Fibroblast of gingiva (primary cell): ENCODE data around the gene PCCA.
A peak's percentile ranks its signal among the peaks of the same experiment; 100 is the strongest.
"Not testable (repeated sequence)": the region's sequence is repeated elsewhere in the genome, so short reads cannot be mapped to it uniquely, and the experiment has no call there.

ENCODE experiments used
- DNase-seq: peaks from one replicate; pipeline ENCODE4 v3.0.0-alpha.2; 2011; ENCODE audit warnings: low read depth

PCCA gene

GRCh38 chr13:100196375-100196774 is 107.5 kb downstream of the PCCA start:
- peak; percentile 51 for DNase-seq

DNA sequence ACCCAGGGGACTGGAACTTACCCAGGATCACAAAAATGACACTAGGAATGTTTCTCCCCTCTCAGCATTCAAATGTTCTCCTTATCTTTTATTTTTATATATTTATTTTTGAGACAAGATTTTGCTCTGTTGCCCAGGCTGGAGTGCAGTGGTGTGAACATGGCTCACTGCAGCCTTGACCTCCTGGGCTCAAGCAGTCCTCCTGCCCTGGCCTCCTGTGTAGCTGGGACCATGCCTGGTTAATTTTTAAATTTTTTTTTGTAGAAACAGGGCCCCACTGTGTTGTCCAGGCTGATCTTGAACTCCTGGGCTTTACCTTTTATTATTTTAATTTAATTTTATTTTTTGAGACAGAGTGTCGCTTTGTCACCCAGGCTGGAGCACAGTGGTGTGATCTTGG is 108.2 kb downstream of the PCCA start:
- no peak for DNase-seq

- no peak for DNase-seq
Measured at GRCh38 chr13:100197591-100198365, 108.9 kb downstream of the PCCA start.

- DNase-seq = no peak
Measured at GRCh38 chr13:100203696-100204367, 114.9 kb downstream of the PCCA start.

GRCh38 chr13:100208002-100208401 is 119.1 kb downstream of the PCCA start:
- no peak for DNase-seq

- DNase-seq = no peak
Measured at GRCh38 chr13:100208626-100209025, 119.7 kb downstream of the PCCA start.

GRCh38 chr13:100209857-100210825 is 121.2 kb downstream of the PCCA start:
- peak; percentile 50 for DNase-seq

- DNase-seq = no peak
Measured at GRCh38 chr13:100211016-100211710, 122.3 kb downstream of the PCCA start.

- no peak for DNase-seq
Measured at GRCh38 chr13:100212904-100213553, 124.1 kb downstream of the PCCA start.

- DNase-seq = peak; percentile 62
Measured at GRCh38 chr13:100213576-100213975, 124.7 kb downstream of the PCCA start.

- peak; percentile 61 for DNase-seq
Measured at GRCh38 chr13:100214886-100215285, 126.0 kb downstream of the PCCA start.

GRCh38 chr13:100221166-100221565 is 132.3 kb downstream of the PCCA start:
- no peak for DNase-seq

DNA sequence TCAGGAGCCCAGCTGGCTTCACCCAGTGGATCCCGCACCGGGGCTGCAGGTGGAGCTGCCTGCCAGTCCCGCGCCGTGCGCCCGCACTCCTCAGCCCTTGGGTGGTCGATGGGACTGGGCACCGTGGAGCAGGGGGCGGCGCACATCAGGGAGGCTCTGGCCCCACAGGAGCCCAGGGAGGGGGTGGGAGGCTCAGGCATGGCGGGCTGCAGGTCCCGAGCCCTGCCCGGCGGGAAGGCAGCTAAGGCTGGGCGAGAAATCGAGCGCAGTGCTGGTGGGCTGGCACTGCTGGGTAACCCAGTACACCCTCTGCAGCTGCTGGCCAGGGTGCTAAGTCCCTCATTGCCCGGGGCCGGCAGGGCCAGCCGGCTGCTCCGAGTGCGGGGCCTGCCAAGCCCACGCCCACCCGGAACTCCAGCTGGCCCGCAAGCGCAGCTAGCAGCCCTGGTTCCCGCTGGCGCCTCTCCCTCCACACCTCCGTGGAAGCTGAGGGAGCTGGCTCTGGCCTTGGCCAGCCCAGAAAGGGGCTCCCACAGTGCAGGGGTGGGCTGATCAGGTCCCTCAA is 135.2 kb downstream of the PCCA start:
- not testable (repeated sequence) for DNase-seq

DNA sequence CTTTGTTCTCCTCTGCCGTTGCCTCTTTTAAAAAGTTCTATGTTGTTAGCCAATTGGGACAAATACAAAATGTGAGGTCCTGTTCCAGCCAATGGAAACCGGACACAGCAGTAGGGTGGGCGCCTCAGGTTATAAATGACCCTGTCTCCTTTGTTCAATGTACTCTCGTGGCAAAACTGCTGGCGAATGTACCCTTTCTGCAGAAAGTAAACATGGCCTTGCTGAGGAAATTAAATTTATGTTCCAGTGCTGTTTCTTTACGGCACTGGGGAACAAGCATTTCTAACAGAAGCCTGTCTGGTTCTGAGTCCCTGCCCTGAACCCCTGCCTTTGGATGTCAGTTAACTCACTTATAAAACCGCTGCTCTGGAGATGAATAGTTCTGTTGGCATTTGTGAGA is 140.7 kb downstream of the PCCA start:
- no peak for DNase-seq

DNA sequence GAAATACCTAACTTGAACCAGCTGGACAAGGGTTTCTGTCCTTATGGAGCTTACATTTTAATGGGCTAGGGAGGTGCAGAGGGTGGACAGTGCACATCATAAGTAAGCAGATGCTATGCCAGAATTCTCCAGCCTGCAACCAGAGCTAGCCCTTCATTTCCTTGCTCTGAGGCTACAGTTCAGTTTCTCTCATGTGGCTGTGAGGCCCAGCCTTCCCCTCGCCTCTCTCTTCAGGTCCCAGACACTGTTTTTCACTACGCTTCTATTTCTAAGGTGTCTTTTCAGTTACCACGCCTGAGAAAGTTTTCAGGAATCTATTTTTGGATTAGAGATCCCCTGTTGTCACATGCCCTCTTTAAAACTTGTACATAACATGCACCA is 141.9 kb downstream of the PCCA start:
- no peak for DNase-seq

GRCh38 chr13:100231176-100231575 is 142.3 kb downstream of the PCCA start:
- no peak for DNase-seq

DNA sequence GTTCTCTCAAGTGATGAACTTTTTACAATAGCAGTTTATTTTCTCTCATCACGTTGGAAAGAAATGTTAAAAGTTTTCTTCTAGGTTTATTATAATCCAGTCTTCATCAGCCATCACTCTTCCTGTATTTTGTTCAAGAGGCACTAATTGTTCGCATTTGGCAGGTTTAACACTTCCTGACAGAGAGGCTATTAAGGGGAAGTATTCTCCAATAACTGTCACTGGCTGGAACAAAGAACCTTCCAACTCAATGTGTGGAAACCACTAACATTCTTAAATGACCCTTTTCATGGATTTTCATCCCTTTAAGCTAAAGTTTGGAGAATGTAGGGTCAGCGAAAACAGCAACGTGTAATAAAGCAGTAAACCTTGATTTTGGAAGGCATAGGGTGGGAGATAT is 145.1 kb downstream of the PCCA start:
- no peak for DNase-seq

DNA sequence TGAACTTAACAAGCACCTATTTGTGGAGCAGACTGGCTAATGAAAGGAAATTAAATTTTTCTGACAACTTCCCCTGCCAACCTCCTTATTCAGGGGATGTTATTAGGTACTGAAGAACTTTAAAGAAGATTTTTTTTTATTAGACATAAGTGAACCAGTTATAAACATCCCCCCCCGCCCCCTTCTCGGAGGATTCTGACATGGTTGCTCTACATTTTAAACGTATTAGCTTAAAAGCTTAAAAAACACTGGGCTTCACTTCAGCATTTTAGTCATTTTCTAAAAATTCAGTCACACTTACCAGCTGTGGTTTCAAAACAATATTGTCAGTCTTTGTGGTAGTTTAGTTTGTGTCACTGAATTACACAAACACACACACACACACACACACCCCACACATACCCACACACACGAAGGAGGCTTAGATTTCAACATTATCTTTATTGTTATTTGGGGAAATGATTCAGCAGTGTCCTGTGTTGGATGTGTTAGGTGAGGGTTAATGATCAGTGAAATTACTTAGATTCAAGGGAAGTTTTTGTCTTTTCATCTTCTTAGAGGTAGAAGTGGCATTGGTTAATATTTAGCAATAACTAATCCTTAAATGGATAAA is 145.7 kb downstream of the PCCA start:
- DNase-seq = peak; percentile 30

- DNase-seq = peak; percentile 56
Measured at GRCh38 chr13:100235311-100235901, 146.5 kb downstream of the PCCA start.

DNA sequence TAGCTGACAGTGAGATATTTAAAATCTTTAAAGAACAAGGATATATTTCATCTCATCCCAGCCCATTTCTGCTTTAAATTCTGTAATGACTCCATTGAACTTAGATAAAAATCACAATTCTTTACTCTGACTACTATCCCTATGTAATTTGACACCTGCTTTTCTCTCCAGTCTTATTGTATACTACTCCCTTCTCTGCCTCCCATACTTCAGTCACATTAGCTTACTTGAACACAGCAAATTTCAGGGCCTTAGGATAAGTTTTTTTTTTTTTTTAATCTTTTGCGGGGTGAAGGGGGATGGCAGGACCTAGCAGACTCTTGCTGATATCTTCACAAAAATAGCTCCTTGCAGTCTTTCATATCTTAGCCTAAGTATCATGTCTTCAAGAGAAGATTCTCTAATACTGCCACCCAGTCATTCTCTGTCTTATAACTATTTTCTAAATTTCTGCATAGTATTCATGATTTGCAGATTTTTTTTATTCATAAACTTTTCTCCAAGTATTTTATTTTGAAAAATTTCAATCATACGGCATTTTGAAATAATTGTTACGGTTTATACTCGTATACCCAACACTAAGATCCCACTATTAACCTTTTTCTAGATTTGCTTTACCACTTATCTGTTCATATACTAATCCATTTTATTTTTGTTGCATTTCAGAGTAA is 151.4 kb downstream of the PCCA start:
- no peak for DNase-seq
